Right ventricle myocardium inferior (tissue), 1 donor: ENCODE results near the gene CCDC80. TPM values are rescaled to one million over a fixed set of nuclear protein-coding genes. Genes with fewer than 3 reads are reported as not detected.

Source experiments
- ATAC-seq: fragments of 200-7000 bp; cut with Tn5 transposase; one replicate; pipeline ENCODE4 v1.9.1; 2020; ENCODE audit warnings: mild to moderate bottlenecking, moderate library complexity
- DNase-seq: peaks from one replicate; pipeline ENCODE4 v3.0.0; 2021; ENCODE audit errors: missing footprints
- intact Hi-C: fragments of 100-400 bp; cut with DNase I; formaldehyde crosslinking; loops from one replicate; pipeline ENCODE4 v1.11.0; 2022
- long read RNA-seq: library from polyadenylated mRNA; unstranded; transcript quantifications from one replicate; pipeline ENCODE4 v2.0.0, GENCODE V29; 2021
- total RNA-seq: library from RNA; stranded (reverse); fragmentation: NEBNext Ultra II Directional; extraction: Animal tissue kit (Norgen Biotek cat#: 25700); gene quantifications from one replicate; pipeline ENCODE4 v1.2.1, GENCODE V29; 2021
- donor health status: DM: no; HTN: yes; CAD: no; lungs with severe emphysema.

The CCDC80 gene, protein sequence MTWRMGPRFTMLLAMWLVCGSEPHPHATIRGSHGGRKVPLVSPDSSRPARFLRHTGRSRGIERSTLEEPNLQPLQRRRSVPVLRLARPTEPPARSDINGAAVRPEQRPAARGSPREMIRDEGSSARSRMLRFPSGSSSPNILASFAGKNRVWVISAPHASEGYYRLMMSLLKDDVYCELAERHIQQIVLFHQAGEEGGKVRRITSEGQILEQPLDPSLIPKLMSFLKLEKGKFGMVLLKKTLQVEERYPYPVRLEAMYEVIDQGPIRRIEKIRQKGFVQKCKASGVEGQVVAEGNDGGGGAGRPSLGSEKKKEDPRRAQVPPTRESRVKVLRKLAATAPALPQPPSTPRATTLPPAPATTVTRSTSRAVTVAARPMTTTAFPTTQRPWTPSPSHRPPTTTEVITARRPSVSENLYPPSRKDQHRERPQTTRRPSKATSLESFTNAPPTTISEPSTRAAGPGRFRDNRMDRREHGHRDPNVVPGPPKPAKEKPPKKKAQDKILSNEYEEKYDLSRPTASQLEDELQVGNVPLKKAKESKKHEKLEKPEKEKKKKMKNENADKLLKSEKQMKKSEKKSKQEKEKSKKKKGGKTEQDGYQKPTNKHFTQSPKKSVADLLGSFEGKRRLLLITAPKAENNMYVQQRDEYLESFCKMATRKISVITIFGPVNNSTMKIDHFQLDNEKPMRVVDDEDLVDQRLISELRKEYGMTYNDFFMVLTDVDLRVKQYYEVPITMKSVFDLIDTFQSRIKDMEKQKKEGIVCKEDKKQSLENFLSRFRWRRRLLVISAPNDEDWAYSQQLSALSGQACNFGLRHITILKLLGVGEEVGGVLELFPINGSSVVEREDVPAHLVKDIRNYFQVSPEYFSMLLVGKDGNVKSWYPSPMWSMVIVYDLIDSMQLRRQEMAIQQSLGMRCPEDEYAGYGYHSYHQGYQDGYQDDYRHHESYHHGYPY
- 78.2 TPM for total RNA-seq
- long read RNA-seq, full-length matches to known transcripts, result 23 of 38 reads
- long read RNA-seq, partial matches to known transcripts, result 10 of 38 reads
- long read RNA-seq, other reads (novel, unspliced or antisense), result 5 of 38 reads

DNA sequence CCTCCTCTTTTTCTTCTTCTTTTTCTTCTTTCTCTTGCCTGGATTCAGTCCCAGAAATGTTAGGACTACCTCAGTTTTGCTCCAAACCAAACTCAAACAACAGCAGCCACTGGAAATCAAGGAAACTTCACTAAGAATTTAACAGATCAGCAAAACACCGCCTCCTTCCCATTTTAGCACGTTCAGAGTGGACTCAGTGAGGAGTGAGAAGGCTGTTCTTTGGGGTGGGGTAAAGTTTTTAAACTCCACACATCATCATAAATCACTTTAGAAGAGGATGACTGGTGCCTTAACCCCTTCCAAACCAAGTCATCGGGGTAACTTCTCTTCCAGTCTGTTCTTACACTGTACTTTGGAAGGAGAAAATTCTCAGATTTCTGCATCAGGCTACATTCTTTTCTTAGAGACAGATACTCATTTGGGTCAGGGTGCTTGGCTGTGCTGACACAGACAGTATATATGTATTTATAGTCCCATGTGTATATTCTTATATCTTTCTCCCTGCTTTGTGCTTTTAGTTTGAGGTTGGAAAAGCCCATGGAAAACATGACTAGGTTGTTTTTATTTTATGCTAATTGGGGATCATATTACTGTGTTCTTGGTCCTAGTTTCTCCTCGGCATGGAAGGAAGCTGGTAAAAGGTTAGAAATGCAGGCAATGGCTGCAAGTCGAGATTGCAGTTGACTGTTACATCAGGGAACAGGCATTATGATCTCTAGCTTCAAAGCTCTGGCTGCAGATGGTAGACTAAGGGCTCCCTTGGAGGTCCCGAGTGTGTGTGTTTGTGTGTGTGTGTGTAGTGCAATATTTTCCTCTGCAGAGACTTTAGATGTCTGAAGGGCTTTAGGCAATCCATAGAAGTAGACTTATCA is at the start of gene CCDC80:
Gene CCDC80 (minus strand): TSS at position 214 of the 872 bp plus-strand sequence. CDS start 1,238 bp downstream, outside the sequence.
- DNase-seq, result no peak
- intact Hi-C loops, result loop anchor here (10.0 kb wide), 1 partner anchor 94 kb away; no protein-coding TSS in a partner anchor
- ATAC-seq, result peak; percentile 46

DNA sequence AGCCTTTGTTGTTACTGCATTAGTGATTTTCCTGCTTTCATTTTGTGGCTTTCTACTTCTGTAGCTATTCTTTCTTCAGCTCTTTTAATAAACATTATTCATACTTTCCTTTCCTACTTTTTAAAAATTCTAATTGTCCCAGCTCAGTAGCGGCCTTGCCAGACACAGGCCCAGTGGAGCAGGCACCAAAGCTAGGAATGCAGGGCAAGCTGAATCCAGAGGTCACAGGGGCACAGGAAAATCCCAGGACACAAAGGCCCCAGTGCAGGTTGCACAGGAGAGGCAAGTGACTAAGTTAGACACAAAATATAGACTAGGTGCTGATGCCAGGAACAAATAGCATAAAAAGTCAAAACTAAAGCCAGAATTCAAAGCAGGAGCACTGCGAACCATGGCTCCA is 49.0 kb upstream of the CCDC80 start:
- no peak for DNase-seq
- ATAC-seq, result no peak
- intact Hi-C loops, result no loop called here

DNA sequence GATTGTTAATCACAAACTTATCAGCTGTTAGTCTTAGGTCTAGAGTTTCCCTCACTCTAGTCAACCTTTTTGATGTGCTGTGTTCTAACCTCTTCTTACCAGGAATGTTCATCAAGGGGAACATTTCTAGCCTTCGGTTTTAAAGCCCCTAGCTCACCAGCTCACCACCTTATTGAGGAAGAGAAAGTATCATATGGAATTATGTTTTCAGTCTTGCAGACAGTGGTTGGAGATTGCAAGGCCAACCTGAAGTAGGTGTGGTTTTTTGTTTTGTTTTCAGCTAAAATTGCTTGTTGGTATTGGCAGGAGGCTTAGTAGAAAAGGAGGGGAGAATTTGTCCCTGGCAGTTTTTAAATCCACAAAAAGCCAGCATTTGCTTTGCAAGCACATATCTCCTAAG is 48.4 kb upstream of the CCDC80 start:
- DNase-seq (no peak), ATAC-seq (no peak)
- intact Hi-C loops, result no loop called here

DNA sequence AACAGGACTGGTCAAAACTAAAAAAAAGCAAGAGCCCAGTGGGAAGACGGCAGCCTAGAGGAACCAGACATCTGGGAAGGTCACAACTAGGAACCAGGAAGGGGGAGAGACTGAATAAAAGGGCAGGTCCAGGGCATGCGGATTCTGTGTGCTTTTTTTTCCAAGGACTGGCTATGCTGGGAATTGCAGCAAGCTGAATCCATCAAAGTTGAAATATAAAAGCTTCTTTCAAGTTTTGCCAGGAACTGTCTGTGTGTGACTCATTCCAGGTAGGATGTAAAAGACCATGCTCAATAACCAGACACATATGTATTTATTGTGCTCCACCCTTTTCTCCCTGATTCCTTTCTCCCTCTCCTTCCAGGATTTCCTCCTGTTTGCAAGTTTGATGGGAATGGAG is 47.9 kb upstream of the CCDC80 start:
- intact Hi-C loops, result no loop called here
- ATAC-seq, result no peak
- no peak for DNase-seq

DNA sequence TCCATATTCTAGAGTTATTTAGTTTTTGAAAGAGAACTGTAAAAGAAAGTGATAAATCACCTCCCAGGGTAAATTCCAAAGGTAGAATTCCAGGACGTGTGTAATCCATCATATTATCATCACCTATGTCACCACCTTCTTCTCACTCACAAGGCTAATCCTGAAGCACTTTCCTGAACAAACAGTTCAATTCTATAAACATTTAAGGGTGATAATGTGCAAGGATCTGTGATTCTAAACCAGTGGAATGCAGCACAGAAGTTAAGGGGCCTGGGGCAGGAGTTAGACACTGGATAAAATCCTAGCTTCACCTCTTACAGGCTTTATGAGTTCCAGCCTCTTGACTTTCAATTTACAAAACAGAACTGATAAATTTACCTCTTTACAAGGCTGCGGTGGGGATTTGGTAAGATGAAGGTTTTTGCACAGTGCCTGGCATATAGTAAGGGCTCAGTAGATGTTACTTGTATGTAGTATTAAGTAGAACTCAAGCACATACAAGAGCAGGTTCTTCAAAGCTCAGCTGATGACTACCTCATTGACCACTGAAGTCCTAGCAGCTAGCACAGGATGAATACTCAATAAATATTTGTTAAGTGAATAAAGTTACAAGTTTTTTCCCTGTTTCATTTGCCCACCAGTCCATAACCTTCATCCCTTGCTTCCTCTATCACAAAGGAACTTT is 47.3 kb upstream of the CCDC80 start:
- intact Hi-C loops, result no loop called here
- DNase-seq (no peak), ATAC-seq (no peak)

DNA sequence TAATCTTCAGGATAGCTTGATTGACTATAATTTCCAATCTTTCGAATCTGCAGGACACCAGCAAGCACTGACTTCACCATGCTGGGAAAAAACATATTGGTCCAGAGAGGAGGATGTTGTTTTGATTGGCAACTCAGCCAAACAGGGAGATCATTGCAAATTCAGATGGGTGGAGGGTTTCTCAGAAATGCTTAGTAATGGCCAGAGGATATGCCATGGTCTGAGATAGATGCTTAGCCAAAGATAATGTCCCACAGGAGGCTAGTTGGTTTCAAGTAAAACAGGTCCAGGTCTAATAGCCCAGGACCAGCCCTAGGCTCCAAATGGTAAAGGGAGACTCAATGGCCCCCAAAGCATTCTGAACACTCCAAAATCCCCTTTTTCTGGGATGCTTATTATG is 46.7 kb upstream of the CCDC80 start:
- DNase-seq (no peak), ATAC-seq (no peak)
- intact Hi-C loops, result no loop called here

DNA sequence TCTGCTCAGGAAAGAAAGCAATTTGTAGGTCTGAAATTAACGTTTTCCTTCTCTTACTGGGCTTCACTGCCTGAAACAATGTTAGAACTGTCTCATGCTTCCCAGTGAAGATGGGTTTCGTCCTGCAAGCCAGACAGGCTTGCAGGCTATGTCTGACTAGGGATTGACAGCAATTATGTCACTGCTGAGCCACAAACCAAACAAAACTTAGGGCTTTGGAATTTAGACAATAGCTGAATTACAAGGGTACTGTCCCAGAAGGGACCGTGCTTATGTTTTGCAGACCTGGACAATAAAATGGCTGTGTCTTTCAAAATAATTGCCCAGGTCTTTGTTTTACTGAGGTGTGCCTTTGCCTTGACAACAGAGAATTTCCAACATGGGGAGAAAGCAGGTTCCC is 46.3 kb upstream of the CCDC80 start:
- no peak for DNase-seq
- intact Hi-C loops, result no loop called here
- no peak for ATAC-seq

DNA sequence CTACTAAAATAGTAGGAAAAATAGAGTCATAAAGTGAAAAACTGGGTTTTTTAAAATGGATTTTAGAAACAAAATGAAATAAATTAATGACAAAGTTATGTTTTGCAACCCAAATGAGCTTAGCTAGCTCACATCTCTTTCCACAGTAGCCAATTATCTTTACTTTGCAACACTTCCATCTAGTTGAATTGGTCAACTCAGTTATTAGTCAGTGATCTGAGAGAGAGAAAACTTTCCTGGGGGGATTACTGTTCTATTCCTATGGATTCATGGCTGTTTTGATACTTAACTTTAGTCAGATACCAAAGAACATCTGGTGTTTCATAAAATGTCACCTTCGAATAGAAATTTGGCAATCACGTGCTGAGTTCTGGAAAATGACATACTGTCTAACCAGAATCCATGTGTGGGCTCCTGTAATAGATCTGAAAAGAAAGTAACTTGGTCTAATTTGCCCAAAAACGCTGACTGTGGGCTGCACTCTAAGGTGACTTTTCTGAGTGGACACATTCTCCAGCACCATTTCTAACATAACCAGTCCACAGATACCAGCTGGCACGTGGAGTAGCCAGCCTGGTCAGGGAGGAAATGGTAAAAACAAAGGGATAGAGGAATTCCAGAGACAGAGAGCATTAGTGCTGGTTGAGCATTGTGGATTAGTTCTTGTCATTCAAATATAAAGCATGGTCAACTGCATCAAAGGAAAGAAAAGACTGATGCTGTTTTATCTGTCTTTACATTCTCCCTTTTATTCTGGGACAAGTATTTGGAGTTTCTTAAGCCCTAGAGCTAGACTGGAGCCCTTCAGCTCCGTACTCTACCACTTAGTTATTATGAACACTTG is 45.2 kb upstream of the CCDC80 start:
- ATAC-seq (no peak), DNase-seq (no peak)
- intact Hi-C loops, result no loop called here

DNA sequence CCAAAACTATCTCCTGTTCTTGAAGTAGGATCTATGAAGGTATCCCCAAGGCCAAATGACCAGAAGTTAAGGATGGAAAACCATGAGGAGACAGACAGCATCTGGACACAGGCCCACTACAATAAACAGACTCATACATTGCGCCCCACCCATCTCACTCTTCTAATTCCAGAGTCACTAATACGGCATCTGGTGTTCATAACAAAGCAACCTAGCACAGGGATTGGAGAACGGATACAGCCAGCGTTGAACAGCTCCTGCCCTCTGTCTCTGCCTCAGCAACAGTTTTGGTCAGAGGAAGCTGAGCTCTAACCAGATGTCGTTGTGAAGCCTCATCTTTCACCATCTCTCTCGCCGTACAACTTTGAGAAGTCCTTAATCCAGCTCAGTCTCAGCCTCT is 44.5 kb upstream of the CCDC80 start:
- intact Hi-C loops, result no loop called here
- DNase-seq (no peak), ATAC-seq (no peak)

DNA sequence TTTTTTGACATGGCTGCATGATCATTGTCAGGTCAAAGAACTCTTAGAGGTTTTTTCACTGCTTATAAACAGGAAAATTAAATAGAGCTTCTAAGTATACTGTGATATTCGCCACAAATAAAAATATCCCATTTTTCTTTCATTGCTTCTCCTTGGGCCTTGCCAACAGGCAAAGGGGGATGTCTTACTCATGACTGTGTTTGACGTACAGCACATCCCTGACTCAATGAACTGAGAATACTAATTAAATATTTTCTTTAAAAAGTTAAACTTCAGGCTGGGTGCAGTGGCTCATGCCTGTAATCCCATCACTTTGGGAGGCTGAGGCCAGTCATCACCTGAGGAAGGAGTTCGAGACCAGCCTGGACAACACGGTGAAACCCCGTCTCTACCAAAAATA is 41.4 kb upstream of the CCDC80 start:
- ATAC-seq, result no peak

DNA sequence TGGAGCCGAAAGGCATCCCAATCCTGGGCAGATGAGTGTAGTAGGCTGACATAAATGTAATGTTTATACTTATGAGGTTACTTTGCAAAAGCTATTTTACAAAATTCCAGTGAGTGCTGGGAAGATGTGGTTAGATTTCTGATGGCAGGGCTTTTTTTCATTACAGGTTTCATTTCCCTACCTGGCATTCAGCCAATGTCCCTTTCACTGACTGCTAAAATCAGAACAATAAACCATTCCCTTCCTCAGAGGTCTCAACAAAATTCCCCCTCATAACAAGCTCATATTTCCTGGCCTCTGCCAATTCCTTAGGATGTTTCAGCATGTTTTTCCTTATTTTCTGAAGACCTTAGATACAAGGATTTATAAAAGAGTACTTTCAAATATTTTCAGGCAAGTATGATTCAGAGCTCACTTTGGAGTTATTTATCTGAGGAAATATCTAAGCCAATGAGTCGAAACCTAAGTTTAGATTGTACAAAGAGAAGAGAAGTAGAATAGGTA is 40.9 kb upstream of the CCDC80 start:
- ATAC-seq (no peak), DNase-seq (no peak)
- intact Hi-C loops, result no loop called here

More for the DNA sequence above, 41.4 kb upstream of the CCDC80 start:
- no peak for DNase-seq
- intact Hi-C loops, result no loop called here

DNA sequence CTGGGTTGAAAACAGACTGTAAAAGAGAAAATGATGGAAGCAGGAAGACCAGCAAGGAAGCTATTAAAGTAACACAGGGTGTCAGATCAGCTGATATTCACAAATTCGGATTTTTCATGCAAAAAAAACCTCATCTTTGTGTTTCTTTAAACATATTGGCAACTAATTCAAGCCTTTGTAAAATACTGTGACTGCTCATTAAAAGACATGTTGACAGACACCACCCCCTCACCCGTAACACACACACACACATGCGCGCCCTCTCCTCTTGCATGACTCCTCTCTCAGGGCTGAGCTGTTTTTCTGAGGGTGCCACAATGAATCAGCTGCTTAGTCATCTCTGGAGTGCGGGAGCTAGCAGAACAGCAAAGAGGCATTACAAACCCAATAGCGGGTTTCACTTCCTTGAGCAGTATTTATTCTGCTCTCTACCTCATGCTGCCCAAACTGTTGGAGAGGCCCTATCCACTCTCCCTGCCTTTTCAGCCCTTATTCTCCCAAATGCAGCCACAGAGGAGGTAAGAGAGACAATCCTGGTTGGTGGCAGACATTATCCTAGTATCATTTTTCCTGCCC is 35.8 kb upstream of the CCDC80 start:
- peak; percentile 69 for ATAC-seq
- intact Hi-C loops, result no loop called here
- DNase-seq, result peak; percentile 66

DNA sequence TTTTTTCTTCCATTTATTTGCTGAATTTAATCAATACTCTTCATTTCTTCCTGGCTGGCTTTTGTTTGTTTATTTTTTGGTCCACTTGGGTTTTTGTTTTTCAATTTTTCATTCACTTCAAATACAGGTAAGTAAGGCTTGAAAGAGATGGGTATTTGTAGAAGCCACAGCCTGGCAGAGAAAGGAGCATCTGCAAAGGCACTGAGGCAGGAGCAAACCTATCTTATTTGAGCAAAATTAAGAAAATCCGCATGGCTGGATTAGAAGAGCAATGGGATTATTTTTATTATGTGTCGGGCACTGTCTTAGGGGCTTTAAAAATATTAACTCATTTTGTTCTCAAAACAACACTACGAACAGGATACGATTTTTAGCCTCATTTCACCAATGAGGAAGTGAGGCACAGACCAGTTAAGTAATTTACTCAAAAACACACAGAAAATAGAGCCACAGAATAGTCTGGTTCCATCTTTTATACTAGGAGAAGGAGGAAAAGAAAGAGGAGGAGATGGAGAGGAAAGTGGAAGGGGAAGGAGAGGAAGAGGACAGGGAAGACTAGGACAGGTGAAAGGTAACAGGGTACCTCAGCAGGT is 35.1 kb upstream of the CCDC80 start:
- DNase-seq, result no peak
- no peak for ATAC-seq
- intact Hi-C loops, result no loop called here

DNA sequence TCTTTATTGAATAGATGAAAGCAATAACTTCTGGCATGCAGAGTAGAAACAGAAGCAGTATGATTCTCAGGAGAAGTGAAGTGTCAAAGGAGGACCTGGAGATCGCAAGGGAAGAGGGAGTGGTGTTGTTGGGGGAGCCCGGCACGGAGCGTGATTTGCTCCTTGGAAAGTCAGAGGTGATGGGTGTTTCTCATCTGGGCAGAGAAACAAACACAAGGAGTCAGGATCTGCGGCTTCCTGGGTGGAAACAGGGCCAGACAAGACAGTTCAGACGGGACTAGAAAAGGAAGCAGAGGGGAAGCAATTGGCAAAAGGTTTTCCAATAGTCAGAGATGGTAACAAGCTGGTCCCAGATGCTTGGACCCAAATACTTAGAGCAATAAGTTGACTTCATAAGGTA is 34.4 kb upstream of the CCDC80 start:
- ATAC-seq (no peak), DNase-seq (no peak)
- intact Hi-C loops, result no loop called here

DNA sequence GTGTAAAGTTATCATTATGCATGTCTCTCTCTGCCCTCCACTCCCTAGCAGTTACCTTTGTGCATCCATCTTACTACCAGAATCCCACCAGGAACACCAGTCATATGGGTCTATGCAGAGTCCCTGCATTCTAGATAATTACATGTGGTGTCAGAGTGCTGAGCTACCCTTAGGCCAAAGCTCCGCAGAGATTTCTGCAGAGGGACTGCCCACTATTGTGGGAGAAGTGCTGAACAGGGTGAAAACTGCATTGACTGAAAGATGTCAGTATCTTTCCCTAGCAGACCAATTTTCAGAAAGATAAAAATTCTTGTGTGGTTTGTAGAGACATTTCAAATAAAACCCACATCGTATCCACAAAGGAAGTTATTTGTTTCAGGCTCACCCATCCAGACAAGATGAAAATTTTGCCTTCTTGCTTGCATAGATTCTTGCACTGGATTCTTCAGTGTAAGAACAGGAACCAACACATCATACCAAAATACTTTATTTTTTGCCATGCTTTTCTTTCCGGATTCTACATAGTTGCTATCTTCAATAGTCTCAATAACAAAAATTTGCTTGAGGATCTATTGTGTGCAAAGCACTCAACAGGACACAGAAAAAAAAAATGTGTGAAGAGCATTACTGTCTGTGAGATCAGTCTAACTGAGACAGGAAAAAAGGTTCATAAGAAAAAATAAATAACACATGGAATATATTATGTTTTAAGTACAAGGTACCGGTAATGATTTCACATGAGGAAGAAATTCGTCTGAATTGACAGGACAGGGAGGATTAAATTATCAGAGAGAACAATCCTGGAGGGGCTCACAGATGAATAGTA is 32.0 kb upstream of the CCDC80 start:
- DNase-seq, result no peak
- intact Hi-C loops, result no loop called here
- no peak for ATAC-seq
